Thymus (tissue), 11 donors: ENCODE data around the gene NUP62. TPM values are rescaled to one million over a fixed set of nuclear protein-coding genes. Genes with fewer than 3 reads are reported as not detected.

ENCODE experiments used
- DNase-seq, 9 donors: peaks; one replicate each; pipeline ENCODE4 v3.0.0-alpha.2; 2013; ENCODE audit warnings: low spot score in 9 of 9, low read depth in 6 of 9, missing footprints in 1 of 9
- H3K27ac ChIP-seq, 2 donors: one replicate each; pipeline ENCODE4 v1.5.1; 2013; ENCODE audit warnings: control low read depth in 1 of 2, low read depth in 1 of 2, low read length in 1 of 2, mild to moderate bottlenecking in 1 of 2, moderate library complexity in 1 of 2
- H3K27me3 ChIP-seq, 2 donors: one replicate each; pipeline ENCODE4 v1.5.1; 2013; ENCODE audit warnings: low read length in 1 of 2; ENCODE audit not compliant: control insufficient read depth in 2 of 2, insufficient read depth in 1 of 2
- H3K36me3 ChIP-seq, 2 donors: one replicate each; pipeline ENCODE4 v1.5.1; 2013; ENCODE audit warnings: low read length in 1 of 2, mild to moderate bottlenecking in 1 of 2, moderate library complexity in 1 of 2; ENCODE audit not compliant: control insufficient read depth in 2 of 2, insufficient read depth in 2 of 2
- H3K4me1 ChIP-seq, 2 donors: one replicate each; pipeline ENCODE4 v1.5.1; 2013; ENCODE audit warnings: low read length in 2 of 2; ENCODE audit not compliant: control insufficient read depth in 2 of 2, insufficient read depth in 2 of 2
- H3K4me3 ChIP-seq, 2 donors: one replicate each; pipeline ENCODE4 v1.5.1; 2013; ENCODE audit warnings: low read length in 2 of 2, control low read depth in 1 of 2, mild to moderate bottlenecking in 1 of 2
- H3K9me3 ChIP-seq, 2 donors: one replicate each; pipeline ENCODE4 v1.5.1; 2013; ENCODE audit warnings: low read length in 1 of 2, mild to moderate bottlenecking in 1 of 2; ENCODE audit not compliant: control insufficient read depth in 2 of 2, insufficient read depth in 1 of 2
- WGBS: extraction: QIAGEN DNeasy Blood & Tissue Kit; methylation state at CpG from one replicate; pipeline ENCODE4 v1.1.7; 2013; 5-methylcytosine and 5-hydroxymethylcytosine counted together
- polyA plus RNA-seq: library from polyadenylated mRNA; stranded (reverse); fragments of 200-250 nt; gene quantifications from one replicate; pipeline ENCODE4 v1.2.3, GENCODE V29; 2013
- total RNA-seq: library from RNA; stranded (reverse); fragments of 120-200 nt; gene quantifications from one replicate; pipeline ENCODE4 v1.2.4, GENCODE V29; 2013
- donor health status: healthy.

The NUP62 gene
- total and polyA plus RNA-seq, 2 donors: 24.9 to 46.7 TPM

- no peak overlapping the region for H3K4me3 ChIP-seq
- H3K9me3 ChIP-seq: no peaks in the 10 kb centered on the region
- H3K36me3 ChIP-seq: peaks cover 67 to 78% of the 10 kb centered on the region in 2 donors
- 96% methylated on average over 26 of the region's 26 CpGs for WGBS
- no peak overlapping the region for H3K27ac ChIP-seq
- H3K4me1 ChIP-seq: peaks cover 4 to 29% of the 10 kb centered on the region in 2 donors
- no peak for DNase-seq
- H3K27me3 ChIP-seq: no peaks in the 10 kb centered on the region
Observed at GRCh38 chr19:49857061-49857837, 72.1 kb downstream of the NUP62 start.

Other genes with a start within 250 kb of the NUP62 start
- 0.47 TPM for gene ADM5, start 239.9 kb downstream of the NUP62 start, total RNA-seq
- gene ADM5, start 239.9 kb downstream of the NUP62 start, polyA plus RNA-seq: 5.5 TPM
- gene CPT1C, start 238.4 kb downstream of the NUP62 start, total RNA-seq: 0.61 TPM
- 3.5 TPM for gene CPT1C, start 238.4 kb downstream of the NUP62 start, polyA plus RNA-seq
- gene TSKS, start 166.2 kb downstream of the NUP62 start, total RNA-seq: 2.6 TPM
- 2.4 TPM for gene TSKS, start 166.2 kb downstream of the NUP62 start, polyA plus RNA-seq
- 16.5 TPM for gene AP2A1, start 162.5 kb downstream of the NUP62 start, total RNA-seq
- gene AP2A1, start 162.5 kb downstream of the NUP62 start, polyA plus RNA-seq: 26.5 TPM
- gene FUZ, start 116.2 kb downstream of the NUP62 start, total RNA-seq: 16.6 TPM
- gene FUZ, start 116.2 kb downstream of the NUP62 start, polyA plus RNA-seq: 20.9 TPM
- 7.6 TPM for gene MED25, start 111.2 kb downstream of the NUP62 start, total RNA-seq
- 48.0 TPM for gene MED25, start 111.2 kb downstream of the NUP62 start, polyA plus RNA-seq
- gene PTOV1, start 78.3 kb downstream of the NUP62 start, total RNA-seq: 63.6 TPM
- 125 TPM for gene PTOV1, start 78.3 kb downstream of the NUP62 start, polyA plus RNA-seq
- 28.4 TPM for gene PNKP, start 61.9 kb downstream of the NUP62 start, total RNA-seq
- 85.3 TPM for gene PNKP, start 61.9 kb downstream of the NUP62 start, polyA plus RNA-seq
- gene AKT1S1, start 52.1 kb downstream of the NUP62 start, total RNA-seq: 4.4 TPM
- 27.9 TPM for gene AKT1S1, start 52.1 kb downstream of the NUP62 start, polyA plus RNA-seq
- 2.9 TPM for gene TBC1D17, start 51.8 kb downstream of the NUP62 start, total RNA-seq
- 69.7 TPM for gene TBC1D17, start 51.8 kb downstream of the NUP62 start, polyA plus RNA-seq
- gene IL4I1, start 32.6 kb downstream of the NUP62 start, total RNA-seq: 8.6 TPM
- gene IL4I1, start 32.6 kb downstream of the NUP62 start, polyA plus RNA-seq: 11.5 TPM
- gene ATF5, start 299 bp downstream of the NUP62 start, total RNA-seq: 16.0 TPM
- 53.9 TPM for gene ATF5, start 299 bp downstream of the NUP62 start, polyA plus RNA-seq
- 0.14 TPM for gene SIGLEC11, start 31.7 kb upstream of the NUP62 start, total RNA-seq
- 0.98 TPM for gene SIGLEC11, start 31.7 kb upstream of the NUP62 start, polyA plus RNA-seq
- gene VRK3, start 95.9 kb upstream of the NUP62 start, total RNA-seq: 41.3 TPM
- 27.2 TPM for gene VRK3, start 95.9 kb upstream of the NUP62 start, polyA plus RNA-seq
- 5.7 TPM for gene ZNF473, start 96.5 kb upstream of the NUP62 start, total RNA-seq
- gene ZNF473, start 96.5 kb upstream of the NUP62 start, polyA plus RNA-seq: 2.5 TPM
- not detected for gene IZUMO2, start 233.8 kb upstream of the NUP62 start, total RNA-seq
- not detected for gene IZUMO2, start 233.8 kb upstream of the NUP62 start, polyA plus RNA-seq